ENCODE data around the gene SRGAP1.
"Not testable (repeated sequence)": the region's sequence is repeated elsewhere in the genome, so short reads cannot be mapped to it uniquely, and the experiment has no call there.

SRGAP1 gene

DNA sequence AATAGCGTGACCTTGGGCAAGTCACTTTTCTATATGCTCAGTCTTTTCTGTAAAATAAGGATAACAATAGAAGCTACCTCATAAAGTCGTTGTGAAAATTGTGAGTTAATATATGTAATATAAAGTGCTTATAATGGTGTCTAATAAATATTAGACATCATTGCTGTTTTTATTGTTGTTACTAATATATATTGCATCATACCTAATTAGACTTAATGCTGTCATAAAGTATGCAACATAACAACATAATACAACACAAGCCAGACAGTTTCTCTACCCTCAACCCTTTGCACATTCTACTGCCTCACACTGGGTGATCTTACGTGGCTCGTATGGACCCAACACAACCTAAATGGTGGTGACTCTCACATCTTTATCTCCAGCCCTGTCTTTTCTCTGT is 240.7 kb downstream of the SRGAP1 start:
- DNase-seq (ENCODE audit: low read depth in 2 of 2), result no peak

DNA sequence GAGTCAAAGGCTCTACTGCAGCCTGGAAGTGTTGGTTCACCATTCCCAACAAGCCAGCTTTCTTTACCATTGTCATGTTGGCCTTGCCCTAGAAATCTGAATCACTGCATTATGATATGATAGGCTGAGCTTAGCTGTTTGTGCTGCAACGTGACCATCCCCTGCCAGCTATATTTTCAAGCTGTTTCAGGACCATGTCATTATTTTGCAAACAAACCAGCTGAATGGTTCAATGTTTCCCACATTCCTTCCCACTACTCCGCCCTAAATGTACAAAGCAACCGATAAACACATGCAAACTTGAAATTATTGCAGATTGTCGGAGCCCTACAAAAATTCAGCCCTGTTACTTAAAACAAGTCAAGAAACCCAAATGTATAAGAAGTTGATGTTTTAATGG is 241.5 kb downstream of the SRGAP1 start:
- DNase-seq (ENCODE audit: low read depth in 2 of 2), result no peak

- DNase-seq (ENCODE audit: low read depth in 2 of 2), result no peak
These were observed 242.4 kb downstream of the SRGAP1 start for GRCh38 chr12:64086946-64087345.

DNA sequence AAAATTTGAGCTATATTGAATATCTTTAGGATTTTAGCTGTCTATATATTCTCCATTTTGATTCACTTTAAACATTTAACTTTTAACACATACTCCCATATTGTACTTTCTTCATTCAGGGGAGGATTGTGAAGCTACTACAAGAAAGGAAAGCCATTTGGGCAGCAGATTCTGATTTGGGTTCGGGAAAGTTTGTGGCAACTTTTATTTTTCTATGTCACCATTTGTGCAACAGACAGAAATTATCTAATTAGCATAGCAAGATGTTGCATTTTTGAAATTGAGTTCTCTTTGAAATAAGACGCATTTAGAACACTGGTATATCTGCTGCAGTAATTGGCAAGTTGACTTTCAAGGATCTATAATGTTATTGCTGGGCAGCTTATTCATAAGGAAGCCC is 243.3 kb downstream of the SRGAP1 start:
- no peak for DNase-seq (ENCODE audit: low read depth in 2 of 2)

- DNase-seq (ENCODE audit: low read depth in 2 of 2), result no peak
These were observed 244.2 kb downstream of the SRGAP1 start for GRCh38 chr12:64088431-64089349.

DNA sequence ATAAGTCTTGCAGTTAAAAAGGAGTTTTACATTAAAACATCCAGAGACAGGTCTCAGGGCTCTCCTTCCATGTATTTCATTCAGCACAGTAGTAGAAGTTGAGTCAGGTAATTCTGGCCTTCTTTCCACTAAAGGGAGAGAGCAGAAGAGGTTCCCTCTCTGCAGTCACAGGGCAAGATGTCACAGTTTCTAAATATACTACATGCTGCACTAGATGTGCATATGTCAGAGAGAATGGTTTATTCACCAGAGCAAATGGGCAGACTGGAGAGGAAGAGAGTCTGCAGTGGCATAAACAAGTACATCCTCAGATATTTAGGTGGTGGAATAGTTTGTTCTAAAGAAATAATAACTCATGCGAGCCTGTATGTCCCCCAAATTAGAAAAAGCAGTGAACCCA is 245.5 kb downstream of the SRGAP1 start:
- DNase-seq (ENCODE audit: low read depth in 2 of 2), result no peak

DNA sequence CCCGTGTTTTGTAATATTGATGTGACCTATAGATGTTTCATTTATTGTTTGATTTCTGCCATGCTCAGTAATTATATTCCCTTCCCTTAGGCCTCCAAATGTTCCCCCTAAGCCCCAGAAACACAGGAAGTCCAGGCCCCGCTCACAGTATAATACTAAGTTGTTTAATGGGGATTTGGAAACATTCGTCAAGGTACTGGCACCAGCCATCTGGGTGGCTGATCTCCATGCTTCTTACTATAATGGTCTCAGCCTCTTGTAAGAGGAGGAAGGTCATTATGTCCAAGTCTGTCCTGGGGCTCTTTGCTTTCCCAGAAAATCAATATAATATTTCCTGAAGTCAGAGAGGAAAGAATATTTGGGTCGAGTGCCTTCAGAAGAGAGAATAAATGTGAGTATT is 246.7 kb downstream of the SRGAP1 start:
- no peak for DNase-seq (ENCODE audit: low read depth in 2 of 2)

- no peak for DNase-seq (ENCODE audit: low read depth in 2 of 2)
These were observed 248.2 kb downstream of the SRGAP1 start for GRCh38 chr12:64092507-64093196.

GRCh38 chr12:64093689-64094088 is 249.2 kb downstream of the SRGAP1 start:
- DNase-seq (ENCODE audit: low read depth in 2 of 2), result no peak

- DNase-seq (ENCODE audit: low read depth in 2 of 2), result no peak
These were observed 253.0 kb downstream of the SRGAP1 start for GRCh38 chr12:64097366-64098105.

DNA sequence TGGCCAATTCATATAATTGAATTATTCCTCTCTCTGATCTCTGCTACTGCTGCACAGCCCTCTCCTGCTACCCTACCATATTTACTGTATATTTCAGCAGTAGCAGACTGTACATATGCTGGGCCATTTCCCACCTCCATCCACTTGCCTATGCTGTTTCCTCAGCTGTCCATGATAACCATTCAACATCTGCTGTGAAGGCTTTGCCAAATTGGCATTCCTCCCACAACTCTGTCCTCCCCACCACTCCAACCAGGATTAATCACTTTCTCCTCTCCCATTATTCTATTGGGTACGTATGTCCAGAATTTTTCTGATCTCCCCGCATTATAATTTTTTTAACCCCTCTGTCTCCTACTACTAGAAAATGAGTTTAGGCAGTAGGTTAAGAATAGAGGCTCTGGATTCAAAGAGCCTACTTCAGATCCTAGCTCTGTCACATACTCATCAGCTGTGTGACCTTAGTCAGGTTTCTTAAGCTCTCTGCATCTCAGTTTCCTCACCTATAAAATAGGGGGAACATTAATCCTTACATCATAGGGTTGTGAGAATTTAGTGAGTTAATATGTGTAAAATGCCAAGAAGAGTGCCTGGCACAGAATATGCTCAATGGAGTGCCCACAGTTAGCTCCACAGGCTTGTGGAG is 254.3 kb downstream of the SRGAP1 start:
- no peak for DNase-seq (ENCODE audit: low read depth in 2 of 2)

DNA sequence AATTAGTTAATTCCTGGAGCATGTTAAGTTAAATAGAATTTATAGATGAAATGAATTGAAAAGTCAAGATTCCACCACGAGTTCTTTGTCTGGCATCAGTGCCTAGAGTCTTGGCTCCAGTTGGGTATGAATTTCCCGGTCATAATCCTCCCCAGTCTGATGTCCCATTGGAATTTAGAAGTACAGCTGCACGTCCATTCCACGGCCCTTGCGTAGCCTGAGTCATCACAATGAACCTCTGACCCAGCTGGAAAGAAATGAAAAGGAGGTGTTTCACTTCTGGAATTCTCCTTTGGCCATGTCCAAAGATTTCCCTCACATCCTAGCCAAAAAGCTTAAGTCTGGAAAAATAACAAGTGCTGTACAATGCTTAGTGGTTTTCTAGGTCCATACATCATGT is 254.9 kb downstream of the SRGAP1 start:
- DNase-seq (ENCODE audit: low read depth in 2 of 2), result no peak

DNA sequence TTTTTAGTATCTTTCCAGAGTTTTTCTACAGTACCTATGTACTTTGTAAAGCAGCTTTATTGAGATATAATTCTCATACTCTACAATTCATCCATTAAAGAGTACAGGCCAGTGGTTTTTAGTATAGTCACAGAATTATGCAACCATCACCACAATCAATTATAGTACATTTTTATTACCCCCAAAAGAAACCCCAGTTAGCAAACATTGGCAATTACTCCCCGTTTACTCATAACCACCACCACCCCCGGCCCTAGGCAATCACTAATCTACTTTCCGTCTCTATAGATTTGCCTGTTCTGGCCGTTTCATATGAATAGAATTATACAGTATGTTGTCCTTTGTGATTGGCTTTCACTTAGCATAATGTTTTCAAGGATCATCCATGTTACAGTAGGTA is 257.8 kb downstream of the SRGAP1 start:
- DNase-seq (ENCODE audit: low read depth in 2 of 2), result no peak

GRCh38 chr12:64103825-64104740 is 259.6 kb downstream of the SRGAP1 start:
- DNase-seq (ENCODE audit: low read depth in 2 of 2), result no peak

DNA sequence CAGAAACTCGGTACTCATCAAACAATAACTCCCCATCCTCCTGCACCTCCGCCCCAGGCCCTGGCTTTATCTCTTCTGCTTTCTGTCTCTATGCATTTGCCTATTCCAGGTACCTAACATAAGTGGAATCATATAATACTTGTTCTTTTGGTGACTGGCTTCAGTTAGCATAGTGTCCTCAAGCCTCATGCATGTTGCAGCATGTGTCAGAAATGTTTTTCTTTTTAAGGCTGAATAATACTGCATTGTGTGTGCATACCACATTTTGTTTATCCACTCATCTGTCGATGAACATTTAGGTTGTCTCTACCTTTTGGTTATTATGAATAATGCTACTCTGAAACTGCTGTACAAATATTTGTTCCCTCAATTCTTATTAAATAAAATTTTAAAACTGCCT is 260.5 kb downstream of the SRGAP1 start:
- no peak for DNase-seq (ENCODE audit: low read depth in 2 of 2)

GRCh38 chr12:64107776-64108175 is 263.3 kb downstream of the SRGAP1 start:
- no peak for DNase-seq (ENCODE audit: low read depth in 2 of 2)

DNA sequence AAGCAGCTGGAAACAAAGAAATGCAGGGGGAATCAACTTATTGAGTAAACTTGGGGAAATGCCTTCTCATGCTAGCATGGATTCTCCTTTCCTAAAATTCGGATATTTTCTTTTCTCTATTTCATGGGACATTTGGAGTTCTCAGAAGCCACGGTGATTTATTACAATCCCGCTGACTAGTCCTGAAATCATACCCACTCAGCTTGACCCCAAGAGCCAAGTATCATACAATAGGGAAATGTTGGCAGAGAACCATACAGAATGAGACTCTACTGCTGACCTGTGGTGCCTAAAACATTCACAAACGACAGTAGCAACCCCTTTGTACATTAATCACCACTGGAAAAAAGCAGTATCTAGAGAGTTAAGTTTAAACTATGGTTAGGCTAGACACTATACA is 265.2 kb downstream of the SRGAP1 start:
- DNase-seq (ENCODE audit: low read depth in 2 of 2), result no peak

DNA sequence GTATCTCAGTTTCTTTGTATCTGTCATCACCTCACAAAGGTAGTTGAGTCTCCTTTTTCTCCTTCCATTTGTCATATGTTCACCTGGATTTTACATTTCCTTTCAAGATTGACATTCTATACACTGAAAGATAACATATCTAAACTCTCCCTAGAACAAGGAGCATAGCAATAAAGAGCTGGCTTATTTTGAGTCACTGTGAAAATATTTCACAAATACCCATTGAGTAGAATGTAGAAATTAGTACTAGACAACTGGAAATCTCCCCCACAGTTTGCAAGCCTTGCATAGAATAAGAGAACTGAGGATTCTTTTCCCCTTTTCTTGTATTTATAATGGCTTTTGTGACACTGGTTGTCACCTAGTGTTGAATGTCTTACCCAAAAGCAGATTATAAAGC is 266.4 kb downstream of the SRGAP1 start:
- DNase-seq (ENCODE audit: low read depth in 2 of 2), result no peak

- no peak for DNase-seq (ENCODE audit: low read depth in 2 of 2)
These were observed 272.5 kb downstream of the SRGAP1 start for GRCh38 chr12:64116969-64117368.

DNA sequence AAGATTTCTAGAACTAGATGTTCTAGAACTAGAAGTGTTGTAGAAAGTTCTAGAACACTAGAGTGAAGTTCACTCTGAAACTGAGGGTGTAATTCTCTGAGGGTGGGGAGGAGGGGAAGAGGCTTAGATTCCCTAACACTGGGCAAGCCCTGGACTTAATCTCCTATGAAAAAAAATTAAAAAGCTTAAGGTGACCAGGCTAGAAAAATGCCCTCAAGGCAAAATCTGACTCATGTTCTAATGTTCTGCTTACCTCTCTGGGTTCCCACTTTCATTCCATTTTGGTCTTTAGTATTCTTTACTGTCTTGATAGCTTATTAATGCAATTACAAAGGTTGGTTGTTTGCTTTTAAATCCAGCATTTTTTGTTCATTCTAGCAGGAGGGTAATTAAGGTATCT is 276.1 kb downstream of the SRGAP1 start:
- no peak for DNase-seq (ENCODE audit: low read depth in 2 of 2)

GRCh38 chr12:64121086-64121485 is 276.6 kb downstream of the SRGAP1 start:
- DNase-seq (ENCODE audit: low read depth in 2 of 2), result not testable (repeated sequence)

All from stimulated activated CD8-positive, alpha-beta memory T cell treated with anti-CD3 and anti-CD28 coated beads, Interleukin-15, amount 100 ng/mL, for 48 hours (primary cell).